Liver (tissue), 9 donors: ENCODE measurements around the gene GAN. TPM values are rescaled to one million over a fixed set of nuclear protein-coding genes. Genes with fewer than 3 reads are reported as not detected.

Experiments used
- DNase-seq: peaks from one replicate; pipeline ENCODE4 v3.0.0-alpha.2; 2017; ENCODE audit warnings: low spot score
- H3K27ac ChIP-seq, 2 donors: one replicate each; pipeline ENCODE4 v1.7.0; 2013; ENCODE audit warnings: inconsistent platforms in 2 of 2, low read length in 2 of 2, control low read depth in 1 of 2, low read depth in 1 of 2, mild to moderate bottlenecking in 1 of 2
- H3K27me3 ChIP-seq, 4 donors: one replicate each; pipeline versions ENCODE4 v1.6.1 to v1.7.0; 2013; ENCODE audit warnings: low read length in 3 of 4, inconsistent platforms in 1 of 4, mild to moderate bottlenecking in 1 of 4, moderate library complexity in 1 of 4; ENCODE audit not compliant: control insufficient read depth in 4 of 4, insufficient read depth in 4 of 4
- H3K36me3 ChIP-seq, 4 donors: one replicate each; pipeline versions ENCODE4 v1.6.1 to v1.7.0; 2013; ENCODE audit warnings: low read length in 3 of 4, mild to moderate bottlenecking in 3 of 4, low read depth in 1 of 4, moderate library complexity in 1 of 4; ENCODE audit not compliant: control insufficient read depth in 4 of 4, insufficient read depth in 3 of 4
- H3K4me1 ChIP-seq, 4 donors: one replicate each; pipeline versions ENCODE4 v1.6.1 to v1.7.0; 2013; ENCODE audit warnings: low read length in 3 of 4, mild to moderate bottlenecking in 3 of 4, moderate library complexity in 1 of 4; ENCODE audit not compliant: control insufficient read depth in 4 of 4, insufficient read depth in 4 of 4
- H3K4me3 ChIP-seq, 3 donors: one replicate each; pipeline versions ENCODE4 v1.6.1 to v1.7.0; 2013; ENCODE audit warnings: low read length in 3 of 3, control low read depth in 1 of 3, low read depth in 1 of 3, mild to moderate bottlenecking in 1 of 3
- H3K9ac ChIP-seq, 2 donors: one replicate each; pipeline ENCODE4 v1.7.0; 2013; ENCODE audit warnings: low read length in 2 of 2, mild to moderate bottlenecking in 2 of 2, moderate library complexity in 2 of 2, control low read depth in 1 of 2, low read depth in 1 of 2
- H3K9me3 ChIP-seq, 4 donors: one replicate each; pipeline versions ENCODE4 v1.6.1 to v1.7.0; 2013; ENCODE audit warnings: low read length in 3 of 4; ENCODE audit not compliant: control insufficient read depth in 4 of 4
- EGR1 ChIP-seq, 2 donors: IDR thresholded peaks; 2 replicates each; pipeline ENCODE4 v1.6.1; 2016 to 2018; ENCODE audit warnings: antibody characterized with exemption in 2 of 2, low read depth in 2 of 2
- FOXA1 ChIP-seq: IDR thresholded peaks from 2 replicates; pipeline ENCODE4 v1.6.1; 2016; ENCODE audit warnings: antibody characterized with exemption
- FOXA2 ChIP-seq: IDR thresholded peaks from 2 replicates; pipeline ENCODE4 v1.6.1; 2016; ENCODE audit warnings: antibody characterized with exemption
- GABPA ChIP-seq, 2 donors: IDR thresholded peaks in 1 of 2; conservative IDR thresholded peaks in 1 of 2; 2 replicates each; pipeline ENCODE4 v1.6.1; 2016; ENCODE audit warnings: antibody characterized with exemption in 2 of 2, mild to moderate bottlenecking in 1 of 2, moderate library complexity in 1 of 2
- HNF4A ChIP-seq, 2 donors: conservative IDR thresholded peaks; 2 replicates each; pipeline ENCODE4 v1.6.1; 2016; ENCODE audit warnings: antibody characterized with exemption in 2 of 2, mild to moderate bottlenecking in 2 of 2
- HNF4G ChIP-seq: IDR thresholded peaks from 2 replicates; pipeline ENCODE4 v1.6.1; 2016; ENCODE audit warnings: antibody characterized with exemption
- NR2F2 ChIP-seq: IDR thresholded peaks from 2 replicates; pipeline ENCODE4 v1.6.1; 2016; ENCODE audit warnings: antibody characterized with exemption
- RAD21 ChIP-seq, 2 donors: IDR thresholded peaks; 2 replicates each; pipeline ENCODE4 v1.6.1; 2016; ENCODE audit warnings: antibody characterized with exemption in 2 of 2, mild to moderate bottlenecking in 2 of 2
- RXRA ChIP-seq, 2 donors: IDR thresholded peaks; 2 replicates each; pipeline ENCODE4 v1.6.1; 2017 to 2018; ENCODE audit warnings: antibody characterized with exemption in 2 of 2, mild to moderate bottlenecking in 1 of 2
- SP1 ChIP-seq: IDR thresholded peaks from 2 replicates; pipeline ENCODE4 v1.6.1; 2018; ENCODE audit warnings: antibody characterized with exemption, mild to moderate bottlenecking
- TAF1 ChIP-seq: conservative IDR thresholded peaks from 2 replicates; pipeline ENCODE4 v1.6.1; 2016; ENCODE audit warnings: antibody characterized with exemption, mild to moderate bottlenecking
- YY1 ChIP-seq: IDR thresholded peaks from 2 replicates; pipeline ENCODE4 v1.6.1; 2016; ENCODE audit warnings: antibody characterized with exemption, mild to moderate bottlenecking
- WGBS: extraction: QIAGEN DNeasy Blood & Tissue Kit; methylation state at CpG from one replicate; pipeline ENCODE4 v1.1.7; 2013; 5-methylcytosine and 5-hydroxymethylcytosine counted together
- polyA plus RNA-seq, 2 donors: library from polyadenylated mRNA; stranded (reverse) in 1 of 2; unstranded in 1 of 2; fragments of 200-250 nt in 1 of 2; fragments of >200 nt in 1 of 2; fragmentation: Nextera tagmentation in 1 of 2; extraction: Ambion mirVana in 1 of 2; gene quantifications; one replicate each; pipeline versions ENCODE4 v1.2.1 to v1.2.3, GENCODE V29; 2013 to 2015
- total RNA-seq, 2 donors: library from RNA; depleted of rRNA; stranded (reverse); fragments of >200 nt; gene quantifications; one replicate each; pipeline ENCODE4 v1.2.3, GENCODE V29; 2014
- TF ChIP-seq, protein P1 (sequence below): fragments of 150-350 bp; IDR thresholded peaks from 2 replicates; pipeline ENCODE4 v1.5.1; 2017; ENCODE audit warnings: improper control_type of control experiment, low read depth, low read length; ENCODE audit not compliant: missing input control
- TF ChIP-seq, protein P2 (sequence below): IDR thresholded peaks from 2 replicates; pipeline ENCODE4 v1.6.1; 2016; ENCODE audit warnings: antibody characterized with exemption
- TF ChIP-seq, protein P3 (sequence below): IDR thresholded peaks from 2 replicates; pipeline ENCODE4 v1.6.1; 2016; ENCODE audit warnings: antibody characterized with exemption
- TF ChIP-seq, protein P4 (sequence below): IDR thresholded peaks from 2 replicates; pipeline ENCODE4 v1.6.1; 2016; ENCODE audit warnings: antibody characterized with exemption, mild to moderate bottlenecking
- donor health status: healthy.
- donor health status: healthy.
- donor health status: healthy.
- donor health status: healthy.
- donor health status: healthy.

GAN gene
- total and polyA plus RNA-seq, 4 donors, result 0.33 to 5.5 (median 1.5) TPM

DNA sequence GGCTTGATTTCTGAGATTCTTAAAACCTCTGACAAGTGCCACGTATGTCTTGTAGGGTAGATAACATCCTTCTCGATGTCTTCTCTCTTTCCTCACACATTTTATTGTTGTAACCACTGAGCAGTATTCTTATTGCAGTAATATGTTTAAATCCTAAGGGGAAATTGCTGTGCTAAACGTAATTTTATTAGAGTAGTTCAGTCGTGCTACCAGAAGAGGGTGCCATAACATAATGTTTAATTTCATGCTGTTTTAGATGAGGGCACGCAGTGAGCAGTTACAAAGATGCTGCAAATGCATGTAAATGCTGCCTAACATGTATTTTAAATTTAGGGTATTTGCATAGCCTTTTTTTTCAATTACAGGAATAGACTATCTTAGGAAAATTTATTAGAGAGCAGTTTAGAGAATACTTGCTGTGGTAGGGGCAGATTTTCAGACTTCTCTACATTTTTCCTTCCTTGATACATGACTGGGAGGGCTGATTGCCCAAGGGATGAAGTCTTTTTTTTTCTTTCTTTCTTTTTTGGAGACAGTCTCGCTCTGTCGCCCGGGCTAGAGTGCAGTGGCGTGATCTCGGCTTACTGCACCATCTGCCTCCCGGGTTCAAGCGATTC lies 51.7 kb downstream of the GAN start:
- Histone ChIP-seq H3K27ac (no peak overlapping the region), H3K4me1 (no peaks in the 10 kb centered on the region), H3K4me3 (no peak overlapping the region), H3K27me3 (no peaks in the 10 kb centered on the region), H3K9me3 (no peaks in the 10 kb centered on the region), H3K9ac (no peak overlapping the region), H3K36me3 (peaks cover 10 to 38% (median 16%) of the 10 kb centered on the region in 4 donors)
- DNase-seq, result no peak
- 59% methylated on average over 12 of the region's 12 CpGs for WGBS
- TF ChIP-seq, protein P1, sequence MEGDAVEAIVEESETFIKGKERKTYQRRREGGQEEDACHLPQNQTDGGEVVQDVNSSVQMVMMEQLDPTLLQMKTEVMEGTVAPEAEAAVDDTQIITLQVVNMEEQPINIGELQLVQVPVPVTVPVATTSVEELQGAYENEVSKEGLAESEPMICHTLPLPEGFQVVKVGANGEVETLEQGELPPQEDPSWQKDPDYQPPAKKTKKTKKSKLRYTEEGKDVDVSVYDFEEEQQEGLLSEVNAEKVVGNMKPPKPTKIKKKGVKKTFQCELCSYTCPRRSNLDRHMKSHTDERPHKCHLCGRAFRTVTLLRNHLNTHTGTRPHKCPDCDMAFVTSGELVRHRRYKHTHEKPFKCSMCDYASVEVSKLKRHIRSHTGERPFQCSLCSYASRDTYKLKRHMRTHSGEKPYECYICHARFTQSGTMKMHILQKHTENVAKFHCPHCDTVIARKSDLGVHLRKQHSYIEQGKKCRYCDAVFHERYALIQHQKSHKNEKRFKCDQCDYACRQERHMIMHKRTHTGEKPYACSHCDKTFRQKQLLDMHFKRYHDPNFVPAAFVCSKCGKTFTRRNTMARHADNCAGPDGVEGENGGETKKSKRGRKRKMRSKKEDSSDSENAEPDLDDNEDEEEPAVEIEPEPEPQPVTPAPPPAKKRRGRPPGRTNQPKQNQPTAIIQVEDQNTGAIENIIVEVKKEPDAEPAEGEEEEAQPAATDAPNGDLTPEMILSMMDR, result peak; percentile 73
- TF ChIP-seq HNF4A (conservative IDR thresholded peaks at IDR 0.05) (no peak), RAD21 (IDR thresholded peaks at IDR 0.05) (peak; percentile 87 to 92)

DNA sequence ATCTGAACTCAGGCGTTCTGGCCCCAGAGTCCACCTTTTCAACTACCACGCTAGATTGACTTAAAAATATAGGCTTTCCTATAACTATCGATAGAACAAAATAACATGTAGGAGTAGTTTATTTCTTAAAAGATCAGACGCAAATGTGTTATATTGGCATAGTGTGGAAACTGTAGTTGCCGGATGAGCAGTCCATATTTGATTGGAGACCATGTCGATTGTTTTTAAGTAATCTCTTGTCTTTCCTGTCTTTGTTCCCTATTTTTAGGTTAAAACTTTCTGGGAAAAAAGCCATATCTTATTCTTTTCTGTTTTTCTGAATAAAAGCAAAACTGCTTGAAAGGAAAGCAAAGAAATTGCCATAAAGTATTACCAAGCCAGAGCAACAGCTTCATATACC lies 53.1 kb downstream of the GAN start:
- no peaks in the 10 kb centered on the region for H3K9me3 ChIP-seq
- WGBS, result 85% methylated on average over 6 of the region's 6 CpGs
- no peak for DNase-seq
- no peak overlapping the region for H3K27ac ChIP-seq
- no peak overlapping the region for H3K9ac ChIP-seq
- no peaks in the 10 kb centered on the region for H3K4me1 ChIP-seq
- peaks cover 7 to 39% (median 16%) of the 10 kb centered on the region in 4 donors for H3K36me3 ChIP-seq
- H3K27me3 ChIP-seq, result no peaks in the 10 kb centered on the region
- no peak for TF ChIP-seq EGR1 (IDR thresholded peaks at IDR 0.05; ENCODE audit: low read depth in 2 of 2)
- no peak for TF ChIP-seq HNF4G
- TF ChIP-seq, protein P2, sequence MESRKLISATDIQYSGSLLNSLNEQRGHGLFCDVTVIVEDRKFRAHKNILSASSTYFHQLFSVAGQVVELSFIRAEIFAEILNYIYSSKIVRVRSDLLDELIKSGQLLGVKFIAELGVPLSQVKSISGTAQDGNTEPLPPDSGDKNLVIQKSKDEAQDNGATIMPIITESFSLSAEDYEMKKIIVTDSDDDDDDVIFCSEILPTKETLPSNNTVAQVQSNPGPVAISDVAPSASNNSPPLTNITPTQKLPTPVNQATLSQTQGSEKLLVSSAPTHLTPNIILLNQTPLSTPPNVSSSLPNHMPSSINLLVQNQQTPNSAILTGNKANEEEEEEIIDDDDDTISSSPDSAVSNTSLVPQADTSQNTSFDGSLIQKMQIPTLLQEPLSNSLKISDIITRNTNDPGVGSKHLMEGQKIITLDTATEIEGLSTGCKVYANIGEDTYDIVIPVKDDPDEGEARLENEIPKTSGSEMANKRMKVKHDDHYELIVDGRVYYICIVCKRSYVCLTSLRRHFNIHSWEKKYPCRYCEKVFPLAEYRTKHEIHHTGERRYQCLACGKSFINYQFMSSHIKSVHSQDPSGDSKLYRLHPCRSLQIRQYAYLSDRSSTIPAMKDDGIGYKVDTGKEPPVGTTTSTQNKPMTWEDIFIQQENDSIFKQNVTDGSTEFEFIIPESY, result no peak
- TF ChIP-seq YY1, result peak; percentile 14
- no peak overlapping the region for H3K4me3 ChIP-seq

DNA sequence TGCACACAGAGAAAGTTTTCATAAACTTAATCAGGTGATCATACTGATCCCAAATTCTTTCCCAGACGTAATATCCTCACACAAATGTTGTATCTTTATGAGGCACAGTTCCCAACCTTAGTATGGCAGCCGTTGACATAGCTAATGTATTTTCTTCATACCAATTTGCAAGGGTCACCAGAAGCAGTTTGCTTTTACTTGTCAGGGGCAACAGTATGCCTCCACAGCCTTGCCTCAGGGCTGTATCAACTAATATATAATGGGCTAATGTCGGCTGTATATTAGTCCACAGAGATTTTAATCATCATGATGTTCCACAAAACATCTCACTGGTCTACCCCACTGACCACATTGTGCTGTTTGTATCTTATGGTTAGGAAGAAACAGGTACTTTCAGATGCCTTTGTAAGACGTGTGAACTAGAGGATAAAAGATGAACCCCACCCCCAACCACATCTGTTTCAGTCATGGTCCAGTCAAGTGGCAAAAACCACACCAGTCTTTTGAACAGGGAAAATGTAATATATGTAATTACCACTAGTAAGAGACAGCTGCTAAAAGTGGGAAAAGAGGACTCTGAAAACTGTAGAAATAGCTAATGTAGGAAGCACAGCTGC lies 55.2 kb downstream of the GAN start:
- Histone ChIP-seq H3K4me1 (no peaks in the 10 kb centered on the region), H3K27ac (no peak overlapping the region), H3K9ac (no peak overlapping the region), H3K36me3 (peaks cover 5 to 27% (median 9%) of the 10 kb centered on the region in 4 donors), H3K9me3 (no peaks in the 10 kb centered on the region), H3K4me3 (no peak overlapping the region), H3K27me3 (no peaks in the 10 kb centered on the region)
- DNase-seq, result no peak
- TF ChIP-seq YY1, result no peak
- TF ChIP-seq, protein P3, sequence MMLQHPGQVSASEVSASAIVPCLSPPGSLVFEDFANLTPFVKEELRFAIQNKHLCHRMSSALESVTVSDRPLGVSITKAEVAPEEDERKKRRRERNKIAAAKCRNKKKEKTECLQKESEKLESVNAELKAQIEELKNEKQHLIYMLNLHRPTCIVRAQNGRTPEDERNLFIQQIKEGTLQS, result no peak
- TF ChIP-seq, protein P4, sequence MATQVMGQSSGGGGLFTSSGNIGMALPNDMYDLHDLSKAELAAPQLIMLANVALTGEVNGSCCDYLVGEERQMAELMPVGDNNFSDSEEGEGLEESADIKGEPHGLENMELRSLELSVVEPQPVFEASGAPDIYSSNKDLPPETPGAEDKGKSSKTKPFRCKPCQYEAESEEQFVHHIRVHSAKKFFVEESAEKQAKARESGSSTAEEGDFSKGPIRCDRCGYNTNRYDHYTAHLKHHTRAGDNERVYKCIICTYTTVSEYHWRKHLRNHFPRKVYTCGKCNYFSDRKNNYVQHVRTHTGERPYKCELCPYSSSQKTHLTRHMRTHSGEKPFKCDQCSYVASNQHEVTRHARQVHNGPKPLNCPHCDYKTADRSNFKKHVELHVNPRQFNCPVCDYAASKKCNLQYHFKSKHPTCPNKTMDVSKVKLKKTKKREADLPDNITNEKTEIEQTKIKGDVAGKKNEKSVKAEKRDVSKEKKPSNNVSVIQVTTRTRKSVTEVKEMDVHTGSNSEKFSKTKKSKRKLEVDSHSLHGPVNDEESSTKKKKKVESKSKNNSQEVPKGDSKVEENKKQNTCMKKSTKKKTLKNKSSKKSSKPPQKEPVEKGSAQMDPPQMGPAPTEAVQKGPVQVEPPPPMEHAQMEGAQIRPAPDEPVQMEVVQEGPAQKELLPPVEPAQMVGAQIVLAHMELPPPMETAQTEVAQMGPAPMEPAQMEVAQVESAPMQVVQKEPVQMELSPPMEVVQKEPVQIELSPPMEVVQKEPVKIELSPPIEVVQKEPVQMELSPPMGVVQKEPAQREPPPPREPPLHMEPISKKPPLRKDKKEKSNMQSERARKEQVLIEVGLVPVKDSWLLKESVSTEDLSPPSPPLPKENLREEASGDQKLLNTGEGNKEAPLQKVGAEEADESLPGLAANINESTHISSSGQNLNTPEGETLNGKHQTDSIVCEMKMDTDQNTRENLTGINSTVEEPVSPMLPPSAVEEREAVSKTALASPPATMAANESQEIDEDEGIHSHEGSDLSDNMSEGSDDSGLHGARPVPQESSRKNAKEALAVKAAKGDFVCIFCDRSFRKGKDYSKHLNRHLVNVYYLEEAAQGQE, result no peak
- TF ChIP-seq SP1, result no peak
- no peak for TF ChIP-seq FOXA2
- TF ChIP-seq, protein P2, result no peak
- no peak for TF ChIP-seq TAF1
- TF ChIP-seq GABPA (IDR thresholded peaks at IDR 0.05 in 1 of 2, conservative IDR thresholded peaks at IDR 0.05 in 1 of 2), result no peak
- no peak for TF ChIP-seq RXRA (IDR thresholded peaks at IDR 0.05)
- TF ChIP-seq RAD21 (IDR thresholded peaks at IDR 0.05), result no peak
- no peak for TF ChIP-seq NR2F2
- TF ChIP-seq FOXA1, result no peak
- 88% methylated on average over 4 of the region's 4 CpGs for WGBS
